ENCODE data around the gene EARS2.

EARS2 gene

DNA sequence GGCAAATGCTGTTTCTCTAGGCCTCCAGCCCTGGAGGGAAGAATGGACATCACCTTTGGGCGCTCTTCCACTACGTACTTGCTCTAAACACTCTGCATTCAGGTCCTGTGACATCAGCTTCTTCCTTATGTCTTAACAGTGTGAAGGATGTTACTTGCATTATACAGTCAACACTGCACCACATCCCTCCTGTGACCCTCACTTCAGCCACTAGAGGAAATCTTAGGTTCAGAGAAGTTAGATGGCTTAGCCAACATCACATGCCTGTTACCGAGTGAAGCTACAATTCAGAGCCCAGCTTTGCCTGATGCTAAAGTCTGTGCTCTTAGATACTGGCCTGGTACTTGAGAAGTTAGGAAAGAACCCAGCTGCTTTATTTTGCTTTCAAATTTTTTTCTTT is 18.7 kb upstream of the EARS2 start:
- DNase-seq (ENCODE audit: low spot score), result no peak
- no peaks in the 10 kb centered on the region for H3K9me3 ChIP-seq (ENCODE audit: severe bottlenecking)
- H3K4me1 ChIP-seq (ENCODE audit: insufficient read depth, poor library complexity, severe bottlenecking), result no peaks in the 10 kb centered on the region
- H3K4me3 ChIP-seq (ENCODE audit: severe bottlenecking), result no peak overlapping the region
- ATAC-seq (ENCODE audit: low read depth), result no peak
- H3K27me3 ChIP-seq (ENCODE audit: insufficient read depth, poor library complexity, severe bottlenecking), result no peaks in the 10 kb centered on the region
- peaks cover 59% of the 10 kb centered on the region for H3K36me3 ChIP-seq (ENCODE audit: low read depth)
- no peak overlapping the region for H3K27ac ChIP-seq (ENCODE audit: poor library complexity, severe bottlenecking)
- no peak for TF ChIP-seq CTCF (IDR thresholded peaks at IDR 0.05; ENCODE audit: poor library complexity, severe bottlenecking)

GRCh38 chr16:23573817-23574216 is 16.7 kb upstream of the EARS2 start:
- ATAC-seq (ENCODE audit: low read depth) (no peak), DNase-seq (ENCODE audit: low spot score) (no peak)
- H3K9me3 ChIP-seq (ENCODE audit: severe bottlenecking), result no peaks in the 10 kb centered on the region
- no peak overlapping the region for H3K27ac ChIP-seq (ENCODE audit: poor library complexity, severe bottlenecking)
- H3K27me3 ChIP-seq (ENCODE audit: insufficient read depth, poor library complexity, severe bottlenecking), result no peaks in the 10 kb centered on the region
- no peak overlapping the region for H3K4me3 ChIP-seq (ENCODE audit: severe bottlenecking)
- no peaks in the 10 kb centered on the region for H3K4me1 ChIP-seq (ENCODE audit: insufficient read depth, poor library complexity, severe bottlenecking)
- peaks cover 55% of the 10 kb centered on the region for H3K36me3 ChIP-seq (ENCODE audit: low read depth)
- TF ChIP-seq CTCF (IDR thresholded peaks at IDR 0.05; ENCODE audit: poor library complexity, severe bottlenecking), result no peak

GRCh38 chr16:23572394-23572793 is 15.2 kb upstream of the EARS2 start:
- no peak for TF ChIP-seq CTCF (IDR thresholded peaks at IDR 0.05; ENCODE audit: poor library complexity, severe bottlenecking)
- DNase-seq (ENCODE audit: low spot score), result no peak
- no peak for ATAC-seq (ENCODE audit: low read depth)
- H3K4me1 ChIP-seq (ENCODE audit: insufficient read depth, poor library complexity, severe bottlenecking), result no peaks in the 10 kb centered on the region
- H3K27me3 ChIP-seq (ENCODE audit: insufficient read depth, poor library complexity, severe bottlenecking), result no peaks in the 10 kb centered on the region
- H3K36me3 ChIP-seq (ENCODE audit: low read depth), result peaks cover 54% of the 10 kb centered on the region
- H3K27ac ChIP-seq (ENCODE audit: poor library complexity, severe bottlenecking), result no peak overlapping the region
- H3K9me3 ChIP-seq (ENCODE audit: severe bottlenecking), result no peaks in the 10 kb centered on the region
- no peak overlapping the region for H3K4me3 ChIP-seq (ENCODE audit: severe bottlenecking)

DNA sequence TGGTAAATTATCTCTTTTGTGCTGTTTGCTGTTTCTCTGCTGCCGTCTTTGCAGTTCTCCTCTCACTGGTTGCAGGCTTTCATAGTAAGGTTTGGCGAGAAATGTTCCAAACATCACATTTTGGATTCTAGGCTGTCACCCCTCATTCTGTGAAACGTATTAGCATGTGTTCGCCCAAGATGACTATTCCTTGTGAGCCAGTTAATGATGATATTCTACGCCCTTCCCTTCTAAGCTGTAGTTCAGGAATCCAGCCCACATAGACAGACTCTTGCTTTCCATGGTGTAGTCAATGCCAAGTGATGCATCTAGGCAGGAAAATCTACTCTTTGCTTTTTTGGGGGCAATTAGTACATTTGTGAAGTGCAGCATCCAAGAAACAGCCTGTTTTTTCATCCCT is 14.7 kb upstream of the EARS2 start:
- no peak for TF ChIP-seq CTCF (IDR thresholded peaks at IDR 0.05; ENCODE audit: poor library complexity, severe bottlenecking)
- H3K4me3 ChIP-seq (ENCODE audit: severe bottlenecking), result no peak overlapping the region
- H3K27ac ChIP-seq (ENCODE audit: poor library complexity, severe bottlenecking), result no peak overlapping the region
- no peak for DNase-seq (ENCODE audit: low spot score)
- H3K4me1 ChIP-seq (ENCODE audit: insufficient read depth, poor library complexity, severe bottlenecking), result no peaks in the 10 kb centered on the region
- H3K9me3 ChIP-seq (ENCODE audit: severe bottlenecking), result no peaks in the 10 kb centered on the region
- ATAC-seq (ENCODE audit: low read depth), result no peak
- H3K36me3 ChIP-seq (ENCODE audit: low read depth), result peaks cover 56% of the 10 kb centered on the region
- H3K27me3 ChIP-seq (ENCODE audit: insufficient read depth, poor library complexity, severe bottlenecking), result no peaks in the 10 kb centered on the region

DNA sequence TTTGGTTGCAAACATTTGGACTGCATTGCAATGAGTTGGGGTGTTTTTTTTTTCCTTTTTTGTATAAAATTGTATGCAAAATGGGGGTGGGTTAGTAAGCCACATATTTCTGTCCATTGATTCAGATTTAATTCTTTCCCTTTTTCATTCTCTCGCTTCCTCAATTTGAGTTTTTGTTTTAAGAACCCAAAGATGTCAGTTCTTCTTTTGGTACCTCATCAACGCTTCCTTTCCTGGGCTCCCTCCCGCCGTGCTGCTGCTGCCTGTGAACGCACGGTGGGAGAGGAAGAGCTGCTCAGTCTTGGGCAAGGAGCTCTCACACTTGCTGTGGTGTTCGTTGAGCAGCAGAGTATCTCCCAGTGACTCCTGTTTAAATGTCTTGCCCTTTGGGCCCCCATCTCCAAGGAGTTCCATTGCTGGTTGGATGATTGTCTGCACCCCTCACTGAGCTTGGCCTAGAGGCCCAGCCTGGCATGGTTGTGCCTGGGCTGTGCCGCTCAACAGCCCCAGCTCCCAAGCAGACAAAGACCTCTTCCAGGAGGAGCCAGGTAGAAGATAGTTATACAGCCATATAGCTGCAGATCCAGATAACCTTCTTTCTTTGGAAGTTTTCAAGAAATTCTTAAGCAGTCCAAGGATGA is 14.0 kb upstream of the EARS2 start:
- Histone ChIP-seq H3K36me3 (ENCODE audit: low read depth) (peaks cover 64% of the 10 kb centered on the region), H3K27me3 (ENCODE audit: insufficient read depth, poor library complexity, severe bottlenecking) (no peaks in the 10 kb centered on the region), H3K4me3 (ENCODE audit: severe bottlenecking) (no peak overlapping the region), H3K9me3 (ENCODE audit: severe bottlenecking) (no peaks in the 10 kb centered on the region), H3K27ac (ENCODE audit: poor library complexity, severe bottlenecking) (no peak overlapping the region), H3K4me1 (ENCODE audit: insufficient read depth, poor library complexity, severe bottlenecking) (no peaks in the 10 kb centered on the region)
- ATAC-seq (ENCODE audit: low read depth) (no peak), DNase-seq (ENCODE audit: low spot score) (no peak)
- TF ChIP-seq CTCF (IDR thresholded peaks at IDR 0.05; ENCODE audit: poor library complexity, severe bottlenecking), result no peak
